Endothelial cell of umbilical vein (primary cell): ENCODE measurements around the gene ZMIZ1.

Source experiments
- CTCF ChIP-seq, 2 donors: IDR thresholded peaks; 1 replicate in 1 of 2; 2 replicates in 1 of 2; pipeline ENCODE4 v1.5.1; 2011; ENCODE audit warnings: low read length in 2 of 2, mild to moderate bottlenecking in 2 of 2, moderate library complexity in 2 of 2, control low read depth in 1 of 2, inconsistent platforms in 1 of 2, low read depth in 1 of 2; ENCODE audit not compliant: insufficient read depth in 1 of 2; ENCODE audit errors: extremely low read depth in 1 of 2
- EZH2 ChIP-seq: IDR thresholded peaks from 2 replicates; pipeline ENCODE4 v1.6.1; 2012; ENCODE audit warnings: borderline replicate concordance, low read depth, mild to moderate bottlenecking, moderate library complexity, low read length, inconsistent platforms; ENCODE audit not compliant: severe bottlenecking
- MAX ChIP-seq: IDR thresholded peaks from 2 replicates; pipeline ENCODE4 v1.6.1; 2011; ENCODE audit not compliant: insufficient read depth, insufficient read length
- MYC ChIP-seq: IDR thresholded peaks from one replicate; pipeline ENCODE4 v1.6.1; 2011; ENCODE audit warnings: mild to moderate bottlenecking, low read depth, low read length
- POLR2A ChIP-seq: IDR thresholded peaks from 2 replicates; pipeline ENCODE4 v1.6.1; 2012; ENCODE audit warnings: low read depth, mild to moderate bottlenecking, control low read depth, low read length
- POLR2AphosphoS5 ChIP-seq: IDR thresholded peaks from 2 replicates; pipeline ENCODE4 v1.6.1; 2012; ENCODE audit warnings: low read depth, mild to moderate bottlenecking, control low read depth, low read length, moderate library complexity; ENCODE audit not compliant: insufficient read depth

GRCh38 chr10:79067241-79068202 is 1.2 kb upstream of the ZMIZ1 start:
- TF ChIP-seq POLR2AphosphoS5 (no peak), CTCF (IDR thresholded peaks at IDR 0.05; ENCODE audit: extremely low read depth in 1 of 2, insufficient read depth in 1 of 2, low read depth in 1 of 2, low read length in 2 of 2) (peak in 1 of 2 donors; percentile 45), POLR2A (no peak), EZH2 (no peak), MAX (no peak), MYC (no peak)
